ENCODE measurements around the gene LYZL1. TPM values are rescaled to one million over a fixed set of nuclear protein-coding genes. Genes with fewer than 3 reads are reported as not detected.

Gene LYZL1
- total RNA-seq, 1 experiment from 2014 or later, result not detected

DNA sequence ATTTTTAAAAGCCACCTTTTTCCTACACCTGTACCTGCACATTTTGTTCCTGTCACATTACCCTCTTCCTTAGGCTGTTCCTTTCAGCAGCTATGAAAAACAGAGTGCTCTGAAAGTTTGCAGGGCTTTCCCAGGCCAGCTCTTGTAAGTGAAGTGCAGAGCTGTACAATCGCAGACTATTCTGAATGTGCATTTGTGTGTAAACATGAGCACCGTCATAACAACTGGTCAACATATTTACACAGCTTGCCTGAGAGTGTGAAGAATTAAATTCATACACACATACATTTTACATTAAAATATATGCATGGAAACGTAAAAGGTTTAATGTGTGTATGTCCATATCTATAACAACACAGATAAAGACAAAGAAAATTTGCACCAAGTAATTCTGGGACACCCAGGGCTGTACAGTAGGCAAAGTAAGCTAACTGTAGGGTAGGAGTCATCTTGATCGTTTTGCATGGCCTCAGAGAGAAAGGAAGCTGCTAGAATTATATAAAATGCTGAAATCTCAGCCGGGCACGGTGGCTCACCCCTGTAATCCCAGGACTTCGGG is 23.6 kb upstream of the LYZL1 start:
- Histone ChIP-seq H3K79me2 (ENCODE audit: insufficient read depth, low read length) (no peaks in the 10 kb centered on the region), H3K4ac (ENCODE audit: low read depth, low read length) (no peak overlapping the region), H3T11ph (ENCODE audit: low read length) (no peak overlapping the region), H3K79me1 (ENCODE audit: insufficient read depth, low read depth, low read length, poor library complexity, severe bottlenecking) (no peaks in the 10 kb centered on the region), H4K5ac (ENCODE audit: insufficient read length, low read depth, low read length) (no peak overlapping the region), H3K9me3 (ENCODE audit: control insufficient read depth, low read depth, low read length) (no peaks in the 10 kb centered on the region), H2BK20ac (ENCODE audit: low read depth, low read length, poor library complexity, severe bottlenecking) (no peak overlapping the region), H2BK5ac (ENCODE audit: insufficient read length, low read length) (no peak overlapping the region), H3K27me3 (ENCODE audit: insufficient read depth, low read length) (no peaks in the 10 kb centered on the region), H4K91ac (ENCODE audit: insufficient read length, low read depth, low read length) (no peak overlapping the region), H3K23me2 (ENCODE audit: insufficient read length, low read depth, low read length, poor library complexity, severe bottlenecking) (no peaks in the 10 kb centered on the region), H3K23ac (ENCODE audit: insufficient read length, low read depth, low read length) (no peak overlapping the region), H3K14ac (ENCODE audit: insufficient read depth, low read length) (no peak overlapping the region), H3K4me2 (ENCODE audit: insufficient read depth, insufficient read length, low read length) (no peak overlapping the region), H4K8ac (replicated peaks; ENCODE audit: insufficient read length, low read depth, low read length) (no peak overlapping the region), H3K9ac (ENCODE audit: extremely low read depth, insufficient read length, low read length) (no peak overlapping the region), H3K4me1 (ENCODE audit: insufficient read depth, low read length) (no peaks in the 10 kb centered on the region), H2AFZ (ENCODE audit: low read length) (no peak overlapping the region), H3K27ac (ENCODE audit: insufficient read length, low read depth, low read length) (no peak overlapping the region), H3K18ac (ENCODE audit: insufficient read length, low read depth, low read length) (no peak overlapping the region), H2BK12ac (ENCODE audit: insufficient read length, low read depth, low read length) (no peak overlapping the region), H4K20me1 (ENCODE audit: control insufficient read depth, insufficient read depth, insufficient read length) (no peaks in the 10 kb centered on the region), H2AK5ac (ENCODE audit: insufficient read length, low read length) (no peak overlapping the region), H2BK120ac (ENCODE audit: low read depth, low read length, poor library complexity, severe bottlenecking) (no peak overlapping the region), H3K56ac (ENCODE audit: insufficient read length, low read depth, low read length) (no peak overlapping the region), H2BK15ac (ENCODE audit: low read depth, low read length) (no peak overlapping the region)
- Mint-ChIP-seq H3K4me1 (peaks cover 7 to 13% of the 10 kb centered on the region in 2 experiments), H3K9me3 (peaks cover under 1% of the 10 kb centered on the region in 2 experiments), H3K27me3 (ENCODE audit: low read depth) (peaks cover 2% of the 10 kb centered on the region; the same call in 1 of the 2 replicates), H3K36me3 (ENCODE audit: insufficient read depth in 1 of 3, low read depth in 3 of 3) (peaks cover 0 to 1% (median 0%) of the 10 kb centered on the region in 3 experiments; a peak in 3 of 7 replicates), H3K27ac (no peak overlapping the region), H3K4me3 (no peak overlapping the region)
- TF ChIP-seq CTCF (conservative IDR thresholded peaks at IDR 0.05), result no peak
- no peak for DNase-seq
- WGBS (ENCODE audit: extremely low coverage, insufficient read length, low lambda C conversion rate), result no CpG with 5 or more reads among the region's 7 CpGs

Data from H9 (cell line).